ENCODE data around the gene AP5S1. TPM values are rescaled to one million over a fixed set of nuclear protein-coding genes. Genes with fewer than 3 reads are reported as not detected.

The AP5S1 gene
- total RNA-seq, 1 experiment from 2014 or later: 14.1 TPM

- no peak for DNase-seq (ENCODE audit: low read depth)
These were observed 55.1 kb downstream of the AP5S1 start for GRCh38 chr20:3875378-3875974.

GRCh38 chr20:3876000-3876399, 55.7 kb downstream of the AP5S1 start:
- no peak for DNase-seq (ENCODE audit: low read depth)

- DNase-seq (ENCODE audit: low read depth): no peak
These were observed 56.3 kb downstream of the AP5S1 start for GRCh38 chr20:3876676-3877075.

Other genes with a start within 250 kb of the AP5S1 start
- gene GFRA4, start 157.1 kb upstream of the AP5S1 start, total RNA-seq (2014; rRNA removed; shearing (Covaris generic)): not detected in 2 replicates
- gene ADAM33, start 138.5 kb upstream of the AP5S1 start, total RNA-seq (2014; rRNA removed; shearing (Covaris generic)): not detected in 2 replicates
- gene SIGLEC1, start 107.9 kb upstream of the AP5S1 start, total RNA-seq (2014; rRNA removed; shearing (Covaris generic)): not detected in 2 replicates
- 0.17 TPM in 1 of 2 replicates, not detected in the other for gene HSPA12B, start 87.9 kb upstream of the AP5S1 start, total RNA-seq (2014; rRNA removed; shearing (Covaris generic))
- gene ADISSP, start 52.8 kb upstream of the AP5S1 start, total RNA-seq (2014; rRNA removed; shearing (Covaris generic)): 39.4 and 40.4 TPM in 2 replicates
- gene SPEF1, start 39.1 kb upstream of the AP5S1 start, total RNA-seq (2014; rRNA removed; shearing (Covaris generic)): 0.51 TPM in 1 of 2 replicates, not detected in the other
- gene CENPB, start 33.8 kb upstream of the AP5S1 start, total RNA-seq (2014; rRNA removed; shearing (Covaris generic)): 91.3 and 94.1 TPM in 2 replicates
- gene CDC25B, start 24.2 kb upstream of the AP5S1 start, total RNA-seq (2014; rRNA removed; shearing (Covaris generic)): 39.7 and 43.3 TPM in 2 replicates
- 9.6 and 11.5 TPM in 2 replicates for gene MAVS, start 26.3 kb downstream of the AP5S1 start, total RNA-seq (2014; rRNA removed; shearing (Covaris generic))
- gene PANK2, start 68.8 kb downstream of the AP5S1 start, total RNA-seq (2014; rRNA removed; shearing (Covaris generic)): 62.3 and 69.2 TPM in 2 replicates
- 3.1 and 7.6 TPM in 2 replicates for gene RNF24, start 195.0 kb downstream of the AP5S1 start, total RNA-seq (2014; rRNA removed; shearing (Covaris generic))